GM18870 (cell line): Measurements from ENCODE around the gene CADPS2.

Experiments
- ATAC-seq: cut with Tn5 transposase; IDR thresholded peaks from one replicate; pipeline ENCODE4 v1.9.1; 2021; ENCODE audit warnings: moderate library complexity; ENCODE audit not compliant: unreplicated experiment

The CADPS2 gene

DNA sequence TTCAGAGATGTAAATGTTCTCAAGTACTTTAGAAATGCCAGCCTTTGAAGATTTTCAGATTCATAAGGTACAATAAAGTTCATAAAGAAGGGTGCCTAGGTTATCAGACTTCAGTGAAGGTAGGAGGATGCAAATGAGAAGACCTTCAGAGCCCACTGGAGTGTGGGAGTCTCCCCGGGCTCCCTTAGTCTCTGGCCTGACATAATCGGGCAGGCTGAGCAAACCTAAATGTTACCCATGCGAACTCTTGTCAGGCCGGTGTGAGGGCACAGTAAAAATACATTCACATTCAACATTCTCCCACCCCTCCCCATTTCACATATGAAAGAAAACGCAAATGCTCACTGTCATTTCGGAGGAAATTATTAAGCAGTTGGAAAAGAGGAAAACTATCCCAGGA lies 479.1 kb downstream of the CADPS2 start:
- ATAC-seq: no peak

DNA sequence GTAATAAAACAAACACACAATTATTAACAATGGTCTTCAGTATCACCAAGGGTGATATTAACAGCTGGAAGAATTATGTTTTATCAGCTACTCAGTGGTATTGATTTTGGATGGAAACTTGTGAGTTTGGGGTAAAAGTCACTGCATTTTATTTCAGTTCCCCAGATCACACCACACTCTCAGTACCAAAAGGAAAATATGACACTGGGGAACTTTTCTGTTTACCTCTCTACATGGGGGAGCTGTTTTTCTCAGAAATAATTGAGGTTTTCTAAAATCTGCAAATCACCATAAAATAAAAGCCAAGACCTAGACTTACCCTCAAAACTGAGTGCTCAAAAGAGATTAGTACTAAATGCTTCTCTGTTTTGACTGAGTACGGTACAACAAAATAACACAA lies 483.1 kb downstream of the CADPS2 start:
- no peak for ATAC-seq

DNA sequence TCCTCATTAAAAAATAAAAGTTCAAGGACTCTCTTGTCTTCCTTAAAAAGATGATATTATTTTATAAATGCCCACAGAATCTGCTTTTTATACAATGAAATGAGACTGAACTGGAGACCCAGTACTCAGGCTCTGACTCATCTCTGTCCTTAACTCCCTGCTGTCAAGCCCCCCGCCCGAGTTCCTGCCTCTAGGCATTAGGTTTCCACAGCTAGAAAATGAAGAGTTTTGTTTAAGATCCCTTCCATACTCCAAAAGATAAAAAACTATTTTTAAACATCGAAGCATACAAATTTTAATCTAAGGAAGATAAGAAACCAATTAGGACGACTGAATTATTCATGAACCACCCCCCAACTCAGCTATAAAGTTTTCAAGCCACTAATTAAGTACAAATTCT lies 484.0 kb downstream of the CADPS2 start:
- ATAC-seq: no peak

DNA sequence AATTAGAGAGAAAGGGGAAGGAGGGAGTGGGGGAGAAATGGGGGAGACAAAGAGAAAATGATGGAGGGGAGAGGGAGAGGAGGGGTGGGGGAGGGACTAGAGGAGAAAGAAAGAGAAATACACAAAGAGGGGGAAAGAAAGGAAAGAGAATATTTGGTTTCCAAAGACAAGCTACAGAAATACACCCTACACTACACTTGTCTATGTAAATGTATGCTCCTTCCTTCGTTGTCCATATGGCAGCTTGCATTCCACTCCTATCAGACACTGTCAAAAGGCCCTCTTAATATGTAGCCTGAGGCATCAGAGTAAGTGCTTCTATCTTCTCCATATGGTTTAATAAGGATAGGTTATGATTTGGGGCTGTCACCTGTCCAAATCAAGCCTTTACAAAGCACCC lies 488.9 kb downstream of the CADPS2 start:
- no peak for ATAC-seq

DNA sequence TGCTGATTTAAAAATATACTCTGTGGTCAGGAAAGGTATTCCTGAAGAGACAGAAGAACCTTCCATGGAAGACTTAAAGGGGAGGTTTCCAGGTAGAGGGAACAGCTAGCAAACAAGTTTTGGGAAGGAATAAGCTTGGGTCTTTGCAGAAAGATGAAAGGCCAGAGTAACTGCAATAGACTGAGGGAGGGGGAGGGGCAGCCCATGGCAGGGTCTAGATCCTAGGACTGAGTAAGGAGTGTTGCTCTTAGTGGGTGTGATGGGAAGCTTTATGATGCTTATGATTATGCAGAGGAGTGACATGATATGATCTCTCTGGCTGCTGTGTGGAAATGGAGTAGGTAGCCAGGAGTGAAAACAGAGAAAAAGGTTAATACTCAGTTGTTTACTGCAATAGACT lies 491.7 kb downstream of the CADPS2 start:
- no peak for ATAC-seq

DNA sequence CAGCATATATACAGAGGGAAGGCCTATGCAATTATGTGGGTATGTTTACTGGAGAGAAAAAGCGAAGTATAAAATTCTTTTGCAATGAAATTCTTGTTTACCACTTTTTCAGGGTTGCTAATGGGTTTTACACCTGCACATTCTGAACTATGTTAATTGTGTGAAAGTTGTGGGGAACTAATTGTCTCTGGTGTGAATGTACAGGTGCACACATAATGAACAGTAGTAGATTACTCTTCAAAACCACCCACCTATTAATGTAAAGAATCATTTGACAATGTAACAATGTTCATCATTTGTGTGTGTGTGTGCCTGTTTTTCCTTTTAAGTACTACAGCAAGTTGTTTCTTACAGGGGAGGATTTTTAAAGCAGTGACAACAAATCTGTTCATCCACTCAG lies 501.7 kb downstream of the CADPS2 start:
- peak; percentile 3 for ATAC-seq

DNA sequence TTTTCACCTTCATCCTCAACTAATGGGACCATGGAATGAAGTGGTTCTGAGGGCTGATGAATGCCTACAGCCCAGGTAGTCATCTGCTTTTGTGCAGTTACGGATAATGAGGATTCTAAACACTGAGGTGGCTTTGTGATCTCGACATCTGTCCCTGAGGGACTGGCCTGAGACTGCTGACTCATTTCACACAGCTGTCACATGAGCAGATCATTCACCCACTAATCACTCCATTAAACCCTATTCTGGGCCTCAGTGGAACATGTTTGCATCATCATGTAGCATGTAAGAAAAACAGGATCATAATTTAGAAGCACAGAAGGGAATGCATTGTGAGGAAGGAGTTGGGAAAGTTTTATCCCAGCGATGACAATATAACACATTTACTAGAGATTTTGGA lies 502.3 kb downstream of the CADPS2 start:
- ATAC-seq: peak; percentile 96

DNA sequence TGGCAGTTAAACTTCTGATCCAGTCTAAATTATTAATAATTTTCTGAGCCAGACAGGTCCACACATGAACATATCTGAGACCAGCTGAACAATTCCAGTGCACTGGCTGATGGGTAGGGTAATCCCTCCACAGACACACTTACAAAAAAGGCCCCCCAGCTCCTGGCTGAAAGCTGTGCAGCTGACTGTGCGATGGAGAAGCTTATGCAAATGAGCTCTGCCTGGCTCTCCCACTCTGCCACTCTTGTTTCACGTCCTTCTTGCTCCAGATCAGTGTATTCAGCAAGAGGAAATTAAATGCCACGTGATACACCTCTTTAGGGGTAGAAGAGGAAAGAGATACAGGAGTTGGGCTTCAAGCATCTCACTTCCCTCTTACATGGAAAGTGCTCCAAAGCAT lies 505.3 kb downstream of the CADPS2 start:
- no peak for ATAC-seq

DNA sequence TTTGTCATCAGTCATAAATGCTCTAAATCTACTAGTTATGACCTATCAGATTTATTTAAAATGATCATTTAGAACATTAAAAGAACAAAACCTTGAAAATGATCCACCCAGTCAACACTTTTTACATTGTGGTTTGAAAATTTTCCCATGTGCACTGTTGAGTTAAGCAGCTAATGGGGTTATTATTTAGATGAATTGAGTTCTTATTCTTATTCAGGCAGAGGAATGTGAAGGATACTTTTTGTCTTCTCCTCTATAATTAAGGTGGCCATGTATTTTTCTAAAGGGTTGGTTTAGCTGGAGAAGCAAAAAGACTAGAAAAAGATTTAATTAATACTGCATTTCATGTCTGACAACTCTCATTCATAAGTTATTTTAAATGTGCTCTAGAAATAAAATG lies 506.8 kb downstream of the CADPS2 start:
- no peak for ATAC-seq

DNA sequence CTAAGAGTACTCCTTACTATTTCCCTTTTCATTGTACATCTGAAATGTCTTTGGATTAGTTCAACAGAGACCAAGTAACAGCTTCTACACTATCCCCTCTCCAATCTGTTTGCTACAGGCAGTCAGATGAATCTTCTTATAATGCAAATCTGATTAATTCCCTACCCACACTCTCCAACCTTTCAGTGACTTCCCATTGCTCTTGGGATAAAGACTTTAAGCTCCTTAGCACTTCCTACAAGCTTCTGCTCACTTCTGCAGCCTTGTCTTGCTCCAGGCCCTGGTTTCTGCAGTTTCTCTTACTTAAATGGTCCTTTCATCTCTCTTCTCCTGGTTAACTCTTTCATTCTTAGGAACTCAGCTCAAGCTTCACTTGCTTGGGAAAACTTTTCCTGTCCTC lies 516.5 kb downstream of the CADPS2 start:
- ATAC-seq: no peak

DNA sequence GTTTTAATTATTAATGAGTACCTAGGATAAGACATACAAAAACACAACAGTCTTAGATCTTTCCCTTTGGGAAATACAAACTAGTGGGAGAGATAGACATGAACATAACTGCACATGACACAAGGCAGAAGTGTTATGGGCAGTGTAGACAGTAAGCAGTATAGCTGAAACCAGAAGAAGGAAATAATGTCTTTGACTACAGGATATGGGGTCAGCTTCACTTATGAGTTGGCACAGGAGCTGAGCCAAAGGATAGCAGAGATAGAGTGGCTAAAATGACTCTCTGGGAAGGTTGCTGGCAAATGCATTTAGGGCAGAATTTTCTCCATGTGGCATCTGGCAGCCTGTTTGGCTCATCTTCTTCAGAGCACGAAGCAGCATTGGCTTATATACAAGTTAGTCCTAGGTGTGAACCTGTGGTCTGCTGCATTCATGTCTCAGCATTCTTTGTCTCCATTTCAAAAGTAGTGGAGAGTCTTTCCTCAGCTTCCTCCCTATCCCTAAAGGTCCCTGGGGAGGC lies 521.4 kb downstream of the CADPS2 start:
- ATAC-seq: no peak

DNA sequence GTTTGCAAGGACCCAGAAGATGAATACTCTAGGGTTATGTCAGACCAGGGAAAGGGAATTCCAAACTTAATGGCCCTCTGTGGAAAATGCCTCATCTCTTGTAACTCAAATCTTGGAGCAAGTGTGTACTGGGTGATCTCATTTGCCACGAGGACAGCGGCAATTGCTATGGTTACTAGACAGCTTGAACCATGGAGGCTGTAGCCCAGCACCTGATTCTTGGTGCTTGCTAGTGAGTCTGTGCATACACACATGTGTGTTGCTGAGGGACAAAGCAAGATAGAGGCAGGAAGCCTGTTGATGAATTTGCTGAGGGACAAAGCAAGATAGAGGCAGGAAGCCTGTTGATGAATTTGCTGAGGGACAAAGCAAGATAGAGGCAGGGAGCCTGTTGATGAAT lies 523.1 kb downstream of the CADPS2 start:
- ATAC-seq: no peak

DNA sequence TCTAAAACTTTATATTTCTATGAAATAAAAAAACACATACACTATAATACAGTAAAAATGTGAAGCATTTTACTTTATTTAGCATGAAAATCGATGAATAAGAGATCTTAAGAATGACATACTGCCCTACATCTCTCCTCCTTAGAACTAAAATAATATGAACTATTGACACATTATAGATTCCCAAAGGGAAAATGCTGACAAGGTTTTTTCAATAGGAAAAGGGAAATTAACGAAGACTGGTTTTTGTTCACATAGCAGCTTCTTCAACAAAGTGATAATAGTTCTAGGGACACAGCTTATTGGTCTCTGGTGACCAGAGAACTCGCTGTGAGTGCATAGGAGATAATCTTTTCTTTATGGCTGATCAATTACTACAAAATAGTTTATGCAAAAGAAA lies 523.8 kb downstream of the CADPS2 start:
- no peak for ATAC-seq

DNA sequence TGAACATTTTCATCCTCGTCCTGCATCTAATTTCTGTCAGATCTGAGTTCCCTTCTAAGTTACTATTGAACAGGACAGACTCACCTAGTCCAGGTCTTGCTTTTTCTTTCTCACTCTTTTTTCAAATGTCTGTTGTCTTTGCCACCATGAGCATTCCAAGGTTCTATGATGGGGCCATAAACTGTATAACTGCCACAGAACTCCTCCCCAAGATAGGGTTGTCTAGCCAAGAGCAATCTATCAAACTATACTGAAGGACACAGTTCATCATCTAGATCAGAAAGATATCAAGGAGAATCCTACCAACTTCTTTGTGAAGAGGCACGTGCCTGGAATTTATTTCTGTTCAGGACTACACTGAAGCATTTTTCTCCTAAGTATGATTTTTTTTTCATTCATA lies 531.6 kb downstream of the CADPS2 start:
- ATAC-seq: no peak

DNA sequence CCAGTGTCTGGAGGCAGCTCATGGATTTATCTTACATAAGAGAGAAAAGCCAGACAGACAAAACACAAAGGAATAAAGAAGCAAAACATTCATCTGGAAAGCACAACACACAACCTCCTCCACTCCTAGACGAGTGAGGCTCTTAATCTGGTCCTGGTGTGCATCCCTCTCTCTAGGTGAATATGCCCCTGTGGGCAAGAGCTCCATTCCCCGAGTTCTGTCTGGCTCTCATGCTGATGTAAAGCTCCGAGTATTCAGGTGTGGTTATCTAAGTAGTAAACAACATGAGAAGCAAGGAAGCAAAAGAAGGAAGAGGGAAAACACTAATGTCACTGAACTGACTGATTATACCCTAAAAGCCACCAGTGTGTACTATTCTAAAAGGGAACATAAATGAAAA lies 533.8 kb downstream of the CADPS2 start:
- ATAC-seq: no peak

DNA sequence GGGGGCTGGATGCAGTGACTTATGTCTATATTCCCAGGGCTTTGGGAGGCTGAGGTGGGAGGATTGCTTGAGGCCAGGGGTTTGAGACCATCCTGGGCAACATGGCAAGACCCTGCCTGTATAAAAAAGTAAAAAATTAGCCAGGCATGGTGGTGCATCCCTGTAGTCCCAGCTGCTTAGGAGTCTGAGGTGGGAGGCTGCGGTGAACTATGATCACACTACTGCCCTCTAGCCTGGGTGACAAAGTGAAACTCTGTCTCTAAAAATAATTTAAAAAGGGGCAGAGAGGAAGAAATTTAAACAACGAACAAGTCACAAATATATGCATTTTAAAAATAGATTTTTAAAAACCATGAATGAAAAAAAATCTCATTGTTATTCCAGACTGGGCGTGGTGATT lies 535.6 kb downstream of the CADPS2 start:
- ATAC-seq: no peak

DNA sequence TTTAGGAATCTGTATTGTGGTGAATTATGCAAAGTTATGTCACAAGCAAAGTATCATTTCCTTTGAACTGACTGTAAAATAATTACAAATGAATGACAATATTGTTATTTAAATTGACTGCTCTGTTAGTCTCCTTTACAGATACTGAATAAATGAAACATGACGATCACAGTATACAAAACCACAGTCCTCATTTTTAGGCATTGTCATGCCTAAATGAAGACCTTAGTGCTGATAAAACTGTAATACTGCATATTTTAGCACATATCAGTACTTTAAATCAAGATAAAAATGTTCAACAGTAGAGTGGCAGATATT lies 542.0 kb downstream of the CADPS2 start:
- ATAC-seq: no peak

DNA sequence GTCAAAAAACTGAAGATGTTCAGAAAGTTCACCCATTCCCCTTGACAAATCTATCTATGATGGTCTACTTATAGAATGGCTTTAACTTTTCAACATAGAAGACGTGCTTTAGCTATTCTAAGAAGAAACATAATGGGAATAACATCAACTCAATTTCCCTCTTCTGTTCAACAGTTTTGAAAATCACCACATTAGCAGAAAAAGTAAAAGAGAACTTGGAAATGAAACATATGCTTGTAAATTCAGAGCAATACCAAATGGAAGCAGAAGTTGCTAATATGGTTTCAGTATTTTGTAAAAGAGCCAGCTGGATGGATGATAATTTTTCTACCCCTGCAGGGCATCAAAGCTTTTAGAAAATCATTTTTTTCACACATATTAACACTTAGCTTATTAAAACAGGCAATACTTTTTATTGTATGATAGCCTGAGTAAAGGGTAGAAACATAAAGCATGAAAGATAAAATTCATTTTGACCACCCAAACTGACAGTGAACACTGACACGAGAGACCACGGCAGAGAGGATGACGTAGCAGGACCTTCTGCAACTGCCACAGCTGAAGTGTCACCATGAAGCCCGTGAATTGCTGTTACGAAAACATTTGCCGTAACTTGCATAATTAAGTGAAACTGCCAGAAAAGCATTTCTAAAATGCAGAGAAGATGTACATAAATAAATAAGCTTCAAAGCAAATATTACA lies 542.5 kb downstream of the CADPS2 start:
- no peak for ATAC-seq

DNA sequence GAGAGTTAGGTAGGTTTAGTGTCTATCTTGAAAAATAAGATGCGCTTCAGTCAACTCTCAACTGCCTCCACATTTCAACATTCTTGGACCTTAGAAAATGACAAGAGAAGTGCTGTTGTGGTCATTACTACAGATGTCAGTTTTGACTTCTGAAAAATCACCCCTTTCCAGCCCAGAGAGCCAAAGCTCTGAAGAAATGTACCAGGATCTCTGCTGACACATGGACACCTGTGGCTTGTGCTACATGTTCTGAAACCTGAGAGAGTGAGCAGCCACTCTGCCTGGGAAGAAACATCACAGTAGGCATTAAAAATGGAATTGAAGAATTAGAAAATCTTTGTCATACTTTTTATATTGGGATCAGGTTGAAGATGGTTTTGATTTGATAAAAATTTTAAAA lies 545.8 kb downstream of the CADPS2 start:
- ATAC-seq: no peak

DNA sequence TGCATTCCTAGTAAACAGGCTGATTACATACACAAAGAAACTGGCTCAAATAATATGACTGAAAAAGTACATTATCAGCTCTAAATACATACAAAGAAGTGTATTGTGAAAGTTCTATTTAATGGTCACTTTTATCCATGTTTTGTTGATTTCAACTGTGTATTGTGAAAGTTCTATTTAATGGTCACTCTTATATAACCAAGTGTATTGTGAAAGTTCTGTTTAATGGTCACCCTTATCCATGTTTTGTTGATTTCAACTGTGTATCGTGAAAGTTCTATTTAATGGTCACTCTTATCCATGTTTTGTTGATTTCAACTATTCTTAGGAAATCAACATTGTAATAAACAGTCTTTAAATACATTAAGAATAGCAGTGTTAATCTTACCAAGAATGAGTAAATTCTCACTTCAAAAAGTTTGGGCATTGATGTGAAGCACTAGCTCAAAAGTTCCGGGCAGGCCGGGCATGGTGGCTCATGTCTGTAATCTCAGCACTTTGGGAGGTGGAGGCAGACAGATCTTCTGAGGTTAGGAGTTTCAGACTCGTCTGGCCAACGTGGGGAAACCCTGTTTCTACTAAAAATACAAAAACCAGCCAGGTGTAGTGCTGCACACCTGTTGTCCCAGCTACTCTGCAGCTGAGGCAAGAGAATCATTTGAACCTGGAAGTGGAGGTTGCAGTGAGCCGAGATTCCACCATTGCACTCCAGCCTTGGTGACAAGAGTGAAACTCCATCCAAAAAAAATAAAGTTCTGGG lies 546.9 kb downstream of the CADPS2 start:
- ATAC-seq: no peak

DNA sequence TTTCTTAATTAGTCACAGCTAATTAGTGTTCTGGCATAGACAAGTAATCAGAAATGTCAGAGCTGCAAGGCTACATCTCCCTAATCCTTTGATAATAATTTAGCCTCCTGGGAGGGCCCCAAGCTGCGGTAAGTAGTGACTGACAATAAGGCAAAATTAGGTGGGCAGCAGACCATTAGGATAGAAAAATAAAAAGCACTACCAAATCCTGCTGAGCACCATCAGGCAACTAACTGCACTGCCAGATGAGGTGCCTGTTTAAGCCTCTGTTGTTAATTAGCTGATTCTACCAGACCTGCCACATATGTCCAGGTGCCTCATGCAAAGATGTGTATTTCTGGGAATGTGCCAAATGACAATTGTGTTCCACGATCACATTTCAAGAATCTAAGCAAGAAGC lies 549.2 kb downstream of the CADPS2 start:
- no peak for ATAC-seq

DNA sequence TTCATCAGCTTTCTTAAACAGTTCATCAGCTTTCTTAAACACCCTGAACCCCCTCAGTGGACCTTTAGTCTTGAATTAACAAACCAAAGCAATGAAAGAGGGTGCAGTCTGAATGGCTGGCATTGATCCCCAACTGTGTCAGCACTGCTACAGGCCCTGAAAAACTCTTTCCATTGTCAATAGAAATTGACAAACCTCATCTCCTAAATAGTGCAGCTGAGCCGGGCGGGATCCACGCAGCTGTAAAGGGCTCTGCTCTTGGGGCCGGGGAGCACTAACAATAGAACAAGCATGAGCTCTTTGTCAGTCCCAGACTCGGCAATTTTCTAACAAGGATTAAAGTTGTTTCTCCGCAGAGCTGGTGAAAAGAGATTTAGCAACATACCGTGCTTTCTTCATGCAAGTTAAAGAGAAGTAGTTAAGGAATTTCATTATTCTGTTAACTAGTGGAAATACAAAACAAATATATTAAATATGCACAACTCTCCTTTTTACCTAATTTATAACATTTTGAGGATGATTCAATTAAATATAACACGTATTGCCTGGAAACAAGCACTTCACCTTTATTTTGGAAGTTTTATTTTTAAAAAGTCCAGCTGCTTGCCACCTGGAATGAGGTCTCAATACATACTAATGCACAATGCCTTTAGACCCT lies 557.0 kb downstream of the CADPS2 start:
- no peak for ATAC-seq
